SK-MEL-5 (cell line): Measurements from ENCODE around the gene ACTN4. TPM values are rescaled to one million over a fixed set of nuclear protein-coding genes. Genes with fewer than 3 reads are reported as not detected.
A peak's percentile ranks its signal among the peaks of the same experiment; 100 is the strongest.

Experiments
- DNase-seq: peaks from one replicate; pipeline ENCODE4 v3.0.0-alpha.2; 2016; ENCODE audit warnings: low read depth, low spot score
- in situ Hi-C: cut with HindIII; loops from 2 replicates; pipeline ENCODE4 v1.10.0; 2016; ENCODE audit warnings: low sequenced_read_pairs, high pct_unique_total_duplicates, low pct_unique_long_range_greater_than_20kb
- total RNA-seq: library from RNA; depleted of rRNA; stranded (reverse); fragments of >200 nt; shearing (Covaris generic); gene quantifications from 2 replicates; pipeline ENCODE4 v1.2.3, GENCODE V29; 2014

The ACTN4 gene
- total RNA-seq, 1 experiment from 2014 or later = 69.8 TPM

DNA sequence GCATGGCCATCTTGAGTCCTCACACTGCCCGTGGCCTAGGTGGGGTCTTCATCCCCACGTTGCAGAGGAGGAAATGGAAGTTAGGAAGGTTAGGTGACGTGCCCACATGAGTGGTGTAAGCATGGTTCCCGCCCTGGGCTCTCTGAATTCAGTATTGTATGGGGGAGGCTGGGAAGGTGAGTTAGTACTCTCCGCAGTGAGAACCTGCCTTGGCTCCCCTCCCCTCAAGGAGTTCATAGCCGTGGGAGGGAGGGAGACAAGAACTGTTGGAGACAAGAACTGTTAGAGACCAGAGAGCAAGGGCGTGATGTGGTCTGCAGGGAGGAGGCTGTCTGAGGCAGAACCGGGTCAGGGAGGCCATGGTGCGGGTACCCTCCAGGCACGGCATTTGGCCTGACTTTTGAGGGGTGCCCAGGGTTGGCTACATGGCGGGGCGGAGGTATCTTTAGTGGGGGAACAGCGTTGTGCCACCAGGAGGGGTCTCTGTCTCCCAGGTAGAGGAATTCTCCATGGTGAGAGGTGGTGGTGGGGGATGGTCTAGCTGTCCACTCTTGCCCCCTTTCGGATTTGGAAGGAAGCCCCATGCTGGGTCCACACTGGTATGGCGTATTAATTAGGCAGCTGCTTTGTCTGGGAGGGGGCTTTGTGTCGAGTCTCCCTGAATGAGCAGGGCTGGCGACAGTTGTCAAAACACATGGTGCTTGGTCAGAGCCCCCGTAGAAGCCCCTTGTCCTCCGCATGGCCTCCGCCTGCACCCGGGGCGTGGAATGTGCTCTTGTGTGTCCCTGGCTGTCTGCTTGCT lies 51.0 kb downstream of the ACTN4 start:
- DNase-seq = no peak
- in situ Hi-C loops = no loop called here

GRCh38 chr19:38699027-38699346 lies 51.5 kb downstream of the ACTN4 start:
- no peak for DNase-seq
- in situ Hi-C loops = no loop called here

DNA sequence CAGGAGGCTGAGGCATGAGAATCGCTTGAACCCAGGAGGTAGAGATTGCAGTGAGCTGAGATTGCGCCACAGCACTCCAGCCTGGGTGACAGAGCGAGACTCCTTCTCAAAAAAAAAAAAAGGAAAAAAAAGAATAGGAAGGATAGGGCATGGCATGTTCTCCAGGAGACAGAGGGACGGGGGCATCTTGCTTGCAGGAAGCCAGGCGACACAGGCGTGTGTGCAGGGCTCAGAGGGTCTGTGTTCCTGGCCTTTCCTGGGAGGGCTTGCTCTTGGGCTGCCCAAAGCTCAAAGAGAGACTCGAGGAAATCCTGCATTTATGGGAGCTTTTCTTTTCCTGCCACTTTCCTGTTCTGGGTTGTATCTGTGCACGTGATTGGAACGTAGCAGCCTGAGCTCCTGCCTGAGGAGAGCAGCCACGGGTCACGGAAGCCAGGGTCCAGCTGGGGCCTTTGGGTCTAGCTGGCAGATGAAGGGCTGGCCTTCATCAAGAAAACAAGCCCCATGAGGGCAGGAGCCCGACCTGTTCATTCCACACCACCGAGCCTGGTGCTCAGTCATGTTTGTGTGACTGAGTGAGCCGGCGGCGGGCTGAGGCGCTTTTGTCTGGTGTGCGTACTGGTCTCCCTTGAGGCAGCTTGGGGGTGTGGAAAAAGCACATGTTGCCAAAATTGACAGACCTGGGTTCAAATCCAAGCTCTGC lies 52.3 kb downstream of the ACTN4 start:
- in situ Hi-C loops = no loop called here
- no peak for DNase-seq

- no peak for DNase-seq
- in situ Hi-C loops = no loop called here
These were observed 53.0 kb downstream of the ACTN4 start for GRCh38 chr19:38700350-38700901.

- in situ Hi-C loops = no loop called here
- no peak for DNase-seq
These were observed 53.5 kb downstream of the ACTN4 start for GRCh38 chr19:38700902-38701454.

- in situ Hi-C loops = no loop called here
- no peak for DNase-seq
These were observed 54.1 kb downstream of the ACTN4 start for GRCh38 chr19:38701455-38702063.

GRCh38 chr19:38702278-38702677 lies 54.8 kb downstream of the ACTN4 start:
- in situ Hi-C loops = no loop called here
- DNase-seq = no peak

DNA sequence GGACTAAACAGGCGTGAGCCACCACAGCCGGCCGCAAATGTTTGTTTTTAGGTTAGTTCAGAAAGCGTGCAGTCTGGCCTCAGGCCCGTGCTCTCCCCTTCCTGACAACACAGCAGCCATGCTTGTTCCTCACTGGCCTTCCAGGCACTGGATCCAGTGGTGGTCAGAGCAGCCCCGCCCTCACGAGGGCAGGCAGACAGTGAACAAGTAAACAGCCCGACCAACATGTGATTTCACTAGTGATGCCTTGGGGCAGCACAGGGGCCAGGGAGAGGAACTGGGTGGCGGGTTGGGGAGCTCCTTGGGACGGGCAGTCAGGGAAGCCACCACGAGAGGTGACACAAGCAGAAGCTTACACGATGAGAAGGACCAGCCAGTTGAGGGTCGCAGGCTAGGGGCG lies 56.1 kb downstream of the ACTN4 start:
- DNase-seq = no peak
- in situ Hi-C loops = no loop called here

DNA sequence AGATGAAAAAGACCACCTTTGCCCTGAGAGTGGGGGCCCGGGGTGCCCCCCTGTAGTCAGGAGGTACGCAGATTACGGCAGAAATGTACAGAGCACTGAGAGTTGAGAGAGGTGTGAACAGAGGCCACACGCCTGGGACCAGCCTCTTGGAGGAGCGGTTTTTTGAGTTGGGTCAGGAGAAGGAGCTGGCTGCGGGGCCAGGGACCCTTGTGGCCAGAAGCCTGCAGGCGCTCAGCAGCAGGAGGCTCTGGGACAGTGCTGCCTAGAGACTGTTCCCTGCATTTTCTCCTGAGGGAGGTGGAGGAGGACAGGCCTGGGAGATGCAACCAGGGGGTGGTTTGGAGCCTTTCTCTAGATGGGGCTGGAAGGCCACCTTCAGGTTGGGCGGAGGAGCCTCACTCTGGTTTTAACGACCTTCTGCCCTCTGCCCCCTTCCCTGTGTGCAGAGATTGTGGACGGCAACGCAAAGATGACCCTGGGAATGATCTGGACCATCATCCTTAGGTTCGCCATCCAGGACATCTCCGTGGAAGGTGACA lies 57.1 kb downstream of the ACTN4 start:
- in situ Hi-C loops = no loop called here
- no peak for DNase-seq

GRCh38 chr19:38705197-38706019 lies 58.0 kb downstream of the ACTN4 start:
- in situ Hi-C loops = no loop called here
- DNase-seq = no peak

DNA sequence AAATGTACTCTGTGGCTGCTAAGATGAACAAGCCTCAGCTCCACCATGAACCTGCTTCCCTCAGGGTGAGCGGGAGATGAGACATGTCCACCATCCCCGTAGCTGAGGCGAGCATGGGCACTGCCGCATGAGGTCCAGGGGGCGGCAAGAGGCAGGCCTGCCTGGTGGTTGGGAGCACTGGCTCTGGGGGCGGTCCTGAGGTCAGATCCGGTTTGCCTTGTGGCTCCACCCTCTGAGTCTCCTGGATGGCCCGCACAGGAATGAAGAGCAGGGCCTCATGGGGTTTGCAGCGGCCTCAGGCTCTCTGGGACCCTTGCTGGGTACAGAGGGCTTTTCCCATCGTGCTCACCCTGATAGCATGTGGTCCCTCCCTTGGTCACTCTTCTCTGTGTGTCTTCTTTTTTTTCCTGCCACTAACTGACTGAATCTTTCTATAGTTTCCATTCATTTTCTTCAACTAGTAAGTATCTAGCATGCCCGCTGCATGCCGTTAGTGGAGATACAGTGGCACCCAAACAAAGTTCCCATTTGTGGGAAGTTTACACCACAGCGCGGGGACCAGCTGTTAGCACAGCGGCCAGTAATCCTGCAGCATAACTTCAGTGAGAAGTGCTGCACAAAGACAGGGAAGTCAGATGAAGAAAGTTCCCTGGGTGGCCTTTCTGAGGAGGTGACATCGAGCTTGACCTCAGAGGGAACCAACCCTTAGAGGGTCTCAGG lies 59.5 kb downstream of the ACTN4 start:
- in situ Hi-C loops = no loop called here

DNA sequence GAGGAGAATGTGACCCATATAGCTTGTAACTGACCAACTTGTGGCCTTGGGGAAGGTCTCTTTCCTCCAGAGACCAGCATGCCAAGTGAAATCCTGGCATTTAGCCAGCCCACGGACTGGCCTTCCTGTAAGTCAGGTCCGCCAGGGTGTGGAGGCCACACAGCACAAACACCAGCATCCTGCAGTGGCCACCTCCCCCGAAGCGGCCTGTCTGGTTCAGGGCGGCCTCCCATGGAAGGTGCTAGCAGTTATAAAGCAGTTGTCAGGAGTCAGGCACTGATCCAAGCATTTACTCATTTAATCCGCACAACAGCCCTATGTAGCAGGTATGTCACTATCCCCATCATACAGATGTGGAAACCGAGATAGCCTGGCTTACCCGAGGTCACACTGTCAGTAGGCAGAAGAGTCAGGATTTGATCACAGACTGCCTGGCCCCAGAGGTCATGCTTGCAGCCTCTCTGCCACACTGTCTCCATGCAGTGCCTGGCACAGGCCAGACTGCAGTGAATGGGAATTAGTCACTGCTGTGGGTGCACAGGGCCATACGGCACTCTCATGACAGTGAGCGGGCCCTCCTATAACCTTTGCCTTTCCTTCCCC lies 60.2 kb downstream of the ACTN4 start:
- DNase-seq = no peak
- in situ Hi-C loops = no loop called here

More for the DNA sequence above, 59.5 kb downstream of the ACTN4 start:
- DNase-seq = peak; percentile 17

- in situ Hi-C loops = no loop called here
- DNase-seq = no peak
These were observed 61.1 kb downstream of the ACTN4 start for GRCh38 chr19:38708413-38709024.

- in situ Hi-C loops = no loop called here
- DNase-seq = no peak
These were observed 61.7 kb downstream of the ACTN4 start for GRCh38 chr19:38709119-38709518.

DNA sequence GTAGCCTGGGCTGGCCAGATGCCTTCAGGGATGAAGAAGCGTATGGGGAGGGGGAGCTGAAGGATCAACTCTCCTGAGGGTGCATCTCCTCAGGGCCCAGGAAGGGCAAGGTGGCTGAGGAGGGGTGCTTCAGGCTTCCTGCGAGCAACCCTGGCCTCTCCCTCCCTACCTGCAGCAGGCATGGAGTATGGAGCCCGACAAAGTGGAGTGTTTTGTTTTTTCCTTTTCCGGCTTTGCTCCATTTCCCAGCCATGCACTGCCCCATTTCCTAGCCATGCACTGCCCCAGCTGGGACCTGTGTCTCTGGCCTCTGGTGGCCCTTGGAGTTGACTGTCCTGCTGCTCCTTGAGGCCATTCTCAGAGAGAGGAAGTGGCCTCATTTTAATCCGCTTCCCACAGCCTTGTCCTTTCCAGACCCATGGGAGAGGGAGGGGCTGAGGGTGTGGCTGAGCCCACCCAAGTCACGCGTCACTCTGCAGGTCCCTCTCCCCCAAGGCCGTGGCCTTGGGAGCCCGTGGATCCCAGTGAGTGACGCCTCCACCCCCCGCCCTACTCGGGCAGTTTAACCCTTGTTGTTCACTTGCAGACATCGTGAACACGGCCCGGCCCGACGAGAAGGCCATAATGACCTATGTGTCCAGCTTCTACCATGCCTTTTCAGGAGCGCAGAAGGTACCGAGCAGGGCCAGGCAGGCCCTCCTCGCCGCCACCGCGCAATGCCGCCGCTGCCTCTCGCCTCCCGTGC lies 62.4 kb downstream of the ACTN4 start:
- no peak for DNase-seq
- in situ Hi-C loops = no loop called here

DNA sequence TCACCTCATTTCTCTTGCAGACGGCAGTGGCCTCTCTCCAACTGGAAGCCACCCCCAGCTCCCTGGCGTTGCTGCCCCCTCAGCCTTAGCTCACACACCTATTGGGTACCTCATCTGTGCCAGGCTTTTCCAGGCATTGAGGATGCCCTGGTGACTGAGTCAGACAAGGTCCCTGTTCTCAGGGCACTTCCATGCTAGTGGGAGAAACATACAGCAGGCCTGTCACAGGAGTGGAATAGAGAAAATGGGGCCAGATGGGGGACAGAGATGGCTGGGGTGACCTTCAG lies 62.9 kb downstream of the ACTN4 start:
- DNase-seq = no peak
- in situ Hi-C loops = no loop called here
